B cell (primary cell): ENCODE data around the gene ASB7. TPM values are rescaled to one million over a fixed set of nuclear protein-coding genes. Genes with fewer than 3 reads are reported as not detected.

ENCODE experiments used
- ATAC-seq: fragments of 200-7000 bp; cut with Tn5 transposase; one replicate; pipeline ENCODE4 v1.10.0; 2021; ENCODE audit warnings: low read depth, mild to moderate bottlenecking, moderate number of reproducible peaks, moderate library complexity
- CTCF ChIA-PET: fragments of 350-600 bp; sonication (Branson Sonifier 250); formaldehyde crosslinking; loops from one replicate; lab custom pipeline; 2021; ENCODE audit warnings: antibody characterized with exemption, inconsistent platforms; lab: Charles Lee
- POLR2A ChIA-PET: fragments of 350-600 bp; sonication (Branson Sonifier 250); formaldehyde crosslinking; loops from one replicate; lab custom pipeline; 2021; ENCODE audit warnings: antibody characterized with exemption; lab: Charles Lee
- DNase-seq: peaks from one replicate; pipeline ENCODE4 v3.0.0; 2013
- H2AFZ ChIP-seq: 2 replicates; pipeline ENCODE4 v1.6.1; 2012; ENCODE audit warnings: mild to moderate bottlenecking, low read depth, low read length; ENCODE audit not compliant: insufficient read depth, poor library complexity, severe bottlenecking
- H3K27ac ChIP-seq, 2 donors: 1 replicate in 1 of 2; 2 replicates in 1 of 2; pipeline ENCODE4 v1.5.1; 2012 to 2013; ENCODE audit warnings: low read length in 2 of 2, mild to moderate bottlenecking in 2 of 2, moderate library complexity in 1 of 2
- H3K27me3 ChIP-seq, 4 experiments: fragments of 200-600 bp in 1 of 4; sonication (generic) in 1 of 4; replicated peaks in 1 of 4; 1 replicate in 2 of 4; 2 replicates in 2 of 4; pipeline versions ENCODE4 v1.6.1 to v1.7.0; 2013 to 2016; ENCODE audit warnings: low read length in 3 of 4, mild to moderate bottlenecking in 2 of 4, mixed read lengths in 1 of 4, moderate library complexity in 1 of 4; ENCODE audit not compliant: insufficient read depth in 4 of 4, control insufficient read depth in 3 of 4; ENCODE audit errors: control extremely low read depth in 1 of 4
- H3K36me3 ChIP-seq, 2 experiments: replicated peaks in 1 of 2; 1 replicate in 1 of 2; 2 replicates in 1 of 2; pipeline versions ENCODE4 v1.6.1 to v1.7.1; 2013; ENCODE audit warnings: low read length in 1 of 2; ENCODE audit not compliant: insufficient read depth in 2 of 2, control insufficient read depth in 1 of 2; ENCODE audit errors: control extremely low read depth in 1 of 2, extremely low read depth in 1 of 2
- H3K4me1 ChIP-seq, 2 donors: fragments of 200-600 bp in 1 of 2; sonication (generic) in 1 of 2; 1 replicate in 1 of 2; 2 replicates in 1 of 2; pipeline versions ENCODE4 v1.5.1 to v1.6.1; 2013 to 2017; ENCODE audit warnings: low read length in 2 of 2; ENCODE audit not compliant: control insufficient read depth in 2 of 2, insufficient read depth in 2 of 2
- H3K4me2 ChIP-seq: replicated peaks from 2 replicates; pipeline ENCODE3; 2012; ENCODE audit warnings: mild to moderate bottlenecking, low read depth, low read length; ENCODE audit not compliant: poor library complexity, severe bottlenecking
- H3K4me3 ChIP-seq, 5 experiments: fragments of 200-600 bp in 1 of 5; sonication (generic) in 1 of 5; 1 replicate in 3 of 5; 2 replicates in 2 of 5; pipeline versions ENCODE4 v1.5.1 to v1.7.0; 2011 to 2016; ENCODE audit warnings: low read length in 4 of 5, mild to moderate bottlenecking in 4 of 5, low read depth in 2 of 5, control low read depth in 1 of 5, moderate library complexity in 1 of 5; ENCODE audit not compliant: insufficient read depth in 1 of 5; ENCODE audit errors: control extremely low read depth in 1 of 5, extremely low read depth in 1 of 5
- H3K79me2 ChIP-seq: fragments of 200-600 bp; sonication (generic); one replicate; pipeline ENCODE4 v1.6.0; 2016; ENCODE audit warnings: low read length; ENCODE audit not compliant: control insufficient read depth, insufficient read depth
- H3K9ac ChIP-seq: fragments of 200-600 bp; sonication (generic); 2 replicates; pipeline ENCODE4 v1.6.1; 2017; ENCODE audit warnings: mild to moderate bottlenecking, low read length, moderate library complexity
- H3K9me3 ChIP-seq, 3 donors: one replicate each; pipeline versions ENCODE4 v1.6.1 to v1.7.1; 2013; ENCODE audit warnings: low read length in 2 of 3; ENCODE audit not compliant: control insufficient read depth in 2 of 3, insufficient read depth in 1 of 3; ENCODE audit errors: control extremely low read depth in 1 of 3
- H4K20me1 ChIP-seq: 2 replicates; pipeline ENCODE4 v1.6.0; 2012; ENCODE audit warnings: mild to moderate bottlenecking, low read length; ENCODE audit not compliant: insufficient read depth, control insufficient read depth, poor library complexity, severe bottlenecking
- H3K27ac Mint-ChIP-seq: one replicate; pipeline ENCODE4 v1.8.0; 2021; ENCODE audit warnings: mixed read lengths
- H3K27me3 Mint-ChIP-seq: one replicate; pipeline ENCODE4 v1.8.0; 2021; ENCODE audit warnings: mixed read lengths
- H3K4me1 Mint-ChIP-seq: one replicate; pipeline ENCODE4 v1.8.0; 2021; ENCODE audit warnings: mixed read lengths
- H3K4me3 Mint-ChIP-seq: one replicate; pipeline ENCODE4 v1.8.0; 2021; ENCODE audit warnings: mixed read lengths
- H3K9me3 Mint-ChIP-seq: one replicate; pipeline ENCODE4 v1.8.0; 2022; ENCODE audit warnings: mixed read lengths; ENCODE audit not compliant: insufficient read depth
- CTCF ChIP-seq: fragments of 200-600 bp; IDR thresholded peaks from one replicate; pipeline ENCODE4 v1.8.0; 2022; ENCODE audit warnings: antibody characterized with exemption, mild to moderate bottlenecking
- EZH2 ChIP-seq: IDR thresholded peaks from 2 replicates; pipeline ENCODE4 v1.6.1; 2012; ENCODE audit warnings: borderline replicate concordance, low read depth, mild to moderate bottlenecking, moderate library complexity, low read length; ENCODE audit not compliant: insufficient read depth, poor library complexity, severe bottlenecking
- WGBS: methylation state at CpG from one replicate; pipeline ENCODE4 v1.1.5; 2013; ENCODE audit warnings: missing lambda C conversion rate; ENCODE audit not compliant: insufficient coverage; 5-methylcytosine and 5-hydroxymethylcytosine counted together
- intact Hi-C: fragments of 100-400 bp; cut with micrococcal nuclease; formaldehyde crosslinking; loops from one replicate; pipeline ENCODE4 v1.10.0; 2022
- polyA plus RNA-seq: library from polyadenylated mRNA; depleted of rRNA; stranded (reverse); fragments of >200 nt; gene quantifications from 2 replicates; pipeline ENCODE4 v1.2.3, GENCODE V29; 2012
- total RNA-seq, 2 donors: library from RNA; stranded (reverse); fragments of 120-200 nt in 1 of 2; gene quantifications; 1 replicate in 1 of 2; 2 replicates in 1 of 2; pipeline versions ENCODE4 v1.2.3 to v1.2.4, GENCODE V29; 2013 to 2022

Gene ASB7
- total and polyA plus RNA-seq, 2 donors (not counting 1 experiment from before 2014, with no cell fraction given) = 12.1 to 25.0 TPM

- Histone ChIP-seq H3K9me3 (no peaks in the 10 kb centered on the region), H3K79me2 (peaks cover 94% of the 10 kb centered on the region), H4K20me1 (no peaks in the 10 kb centered on the region), H3K9ac (peak overlapping the region; percentile 18), H3K4me3 (no peak overlapping the region), H3K36me3 (no peaks in the 10 kb centered on the region), H3K4me2 (peak overlapping the region; percentile 37), H3K27me3 (no peaks in the 10 kb centered on the region), H2AFZ (peak overlapping the region; percentile 29), H3K4me1 (peaks cover 16 to 17% of the 10 kb centered on the region in 2 donors), H3K27ac (peak overlapping the region in 1 of 2 donors; percentile 49)
- DNase-seq (peak; percentile 29), ATAC-seq (no peak)
- Mint-ChIP-seq H3K27me3 (no peaks in the 10 kb centered on the region), H3K4me3 (peak overlapping the region; percentile 60), H3K9me3 (no peaks in the 10 kb centered on the region), H3K4me1 (peaks cover 33% of the 10 kb centered on the region), H3K27ac (peak overlapping the region; percentile 72)
- CTCF ChIA-PET = interaction anchor here (0.6 to 1.2 kb wide), 2 partner anchors 247 to 673 kb away, joined by 3 to 4 read pairs; no protein-coding TSS in a partner anchor
- WGBS = 53% methylated on average over 7 of the region's 7 CpGs
- no peak for TF ChIP-seq EZH2
- POLR2A ChIA-PET = no interaction called here
- intact Hi-C loops = no loop called here
Observed at GRCh38 chr15:100596792-100597191, 5.6 kb upstream of the ASB7 start.

GRCh38 chr15:100597862-100598261 is 4.5 kb upstream of the ASB7 start:
- no peak overlapping the region for H3K27ac ChIP-seq
- no peaks in the 10 kb centered on the region for H4K20me1 ChIP-seq
- Mint-ChIP-seq H3K27me3 (no peaks in the 10 kb centered on the region), H3K4me1 (peaks cover 34% of the 10 kb centered on the region), H3K27ac (no peak overlapping the region), H3K9me3 (no peaks in the 10 kb centered on the region), H3K4me3 (peak overlapping the region; percentile 23)
- intact Hi-C loops = no loop called here
- H2AFZ ChIP-seq = no peak overlapping the region
- ChIA-PET CTCF (no interaction called here), POLR2A (no interaction called here)
- no peak overlapping the region for H3K9ac ChIP-seq
- no peak for ATAC-seq
- H3K9me3 ChIP-seq = no peaks in the 10 kb centered on the region
- WGBS = no CpG with 5 or more reads among the region's 3 CpGs
- TF ChIP-seq CTCF (no peak), EZH2 (no peak)
- H3K4me3 ChIP-seq = no peak overlapping the region
- no peaks in the 10 kb centered on the region for H3K27me3 ChIP-seq
- H3K36me3 ChIP-seq = no peaks in the 10 kb centered on the region
- H3K79me2 ChIP-seq = peaks cover 85% of the 10 kb centered on the region
- no peak for DNase-seq
- H3K4me2 ChIP-seq = no peak overlapping the region
- H3K4me1 ChIP-seq = peaks cover 16 to 17% of the 10 kb centered on the region in 2 donors
